Colonic mucosa (tissue), 4 donors: ENCODE results near the gene AP2A1. TPM values are rescaled to one million over a fixed set of nuclear protein-coding genes. Genes with fewer than 3 reads are reported as not detected.

Source experiments
- DNase-seq: peaks from one replicate; pipeline ENCODE4 v3.0.0-alpha.2; 2020
- H3K27ac ChIP-seq: fragments of 200-600 bp; one replicate; pipeline ENCODE4 v1.8.0; 2021
- H3K27me3 ChIP-seq: fragments of 200-600 bp; one replicate; pipeline ENCODE4 v1.8.0; 2021
- H3K36me3 ChIP-seq: fragments of 200-600 bp; one replicate; pipeline ENCODE4 v1.8.0; 2021
- H3K4me1 ChIP-seq: fragments of 200-600 bp; one replicate; pipeline ENCODE4 v1.8.0; 2021; ENCODE audit warnings: mild to moderate bottlenecking
- H3K4me3 ChIP-seq: fragments of 200-600 bp; one replicate; pipeline ENCODE4 v1.8.0; 2021
- H3K9ac ChIP-seq, 2 donors: one replicate each; pipeline ENCODE4 v1.7.0; 2013; ENCODE audit warnings: control low read depth in 2 of 2, low read depth in 2 of 2, low read length in 2 of 2
- H3K9me3 ChIP-seq: fragments of 200-600 bp; one replicate; pipeline ENCODE4 v1.8.0; 2021
- CTCF ChIP-seq: fragments of 200-600 bp; IDR thresholded peaks from one replicate; pipeline ENCODE4 v1.8.0; 2022; ENCODE audit warnings: antibody characterized with exemption, mild to moderate bottlenecking
- intact Hi-C: fragments of 100-400 bp; cut with DNase I; formaldehyde crosslinking; loops from one replicate; pipeline ENCODE4 v1.14.1; 2022
- total RNA-seq, 2 donors: library from RNA; stranded (reverse); fragmentation: NEBNext Ultra II Directional in 1 of 2; extraction: Animal tissue kit (Norgen Biotek cat#: 25700) in 1 of 2; gene quantifications; one replicate each; pipeline ENCODE4 v1.2.1, GENCODE V29; 2021
- donor health status: healthy.
- donor health status: DM: no; HTN: no; CAD: no.
- donor health status: DM: no; HTN: no; CAD: no.

AP2A1 gene
- total RNA-seq, 2 donors from 2014 or later, result 80.0 to 92.1 TPM

GRCh38 chr19:49758292-49758691, 8.5 kb upstream of the AP2A1 start:
- intact Hi-C loops, result no loop called here
- no peak overlapping the region for H3K4me3 ChIP-seq
- no peak overlapping the region for H3K27ac ChIP-seq
- H3K27me3 ChIP-seq, result no peaks in the 10 kb centered on the region
- no peaks in the 10 kb centered on the region for H3K4me1 ChIP-seq
- H3K9me3 ChIP-seq, result no peaks in the 10 kb centered on the region
- H3K9ac ChIP-seq, result no peak overlapping the region
- H3K36me3 ChIP-seq, result no peaks in the 10 kb centered on the region
- no peak for DNase-seq
- no peak for TF ChIP-seq CTCF

GRCh38 chr19:49761249-49761624, 5.6 kb upstream of the AP2A1 start:
- no peaks in the 10 kb centered on the region for H3K9me3 ChIP-seq
- no peak overlapping the region for H3K4me3 ChIP-seq
- no peak overlapping the region for H3K27ac ChIP-seq
- no peaks in the 10 kb centered on the region for H3K36me3 ChIP-seq
- H3K4me1 ChIP-seq, result peaks cover 5% of the 10 kb centered on the region
- no peaks in the 10 kb centered on the region for H3K27me3 ChIP-seq
- no peak overlapping the region for H3K9ac ChIP-seq
- intact Hi-C loops, result no loop called here
- TF ChIP-seq CTCF, result no peak
- DNase-seq, result no peak

- Histone ChIP-seq H3K4me1 (peaks cover 5% of the 10 kb centered on the region), H3K4me3 (no peak overlapping the region), H3K36me3 (no peaks in the 10 kb centered on the region), H3K9ac (no peak overlapping the region), H3K27me3 (no peaks in the 10 kb centered on the region), H3K9me3 (no peaks in the 10 kb centered on the region), H3K27ac (no peak overlapping the region)
- DNase-seq, result no peak
- TF ChIP-seq CTCF, result no peak
- intact Hi-C loops, result no loop called here
Observed at GRCh38 chr19:49761625-49762311, 5.0 kb upstream of the AP2A1 start.

GRCh38 chr19:49763230-49763629, 3.6 kb upstream of the AP2A1 start, which contains the start of gene TSKS:
TSKS (minus strand) TSS chr19:49763306; CDS start chr19:49763247, 59 bp downstream.
- no peak for DNase-seq
- H3K4me3 ChIP-seq, result no peak within 1 kb of the TSS
- no peaks in the 10 kb centered on the region for H3K9me3 ChIP-seq
- intact Hi-C loops, result no loop called here
- no peak within 1 kb of the TSS for H3K27ac ChIP-seq
- H3K9ac ChIP-seq, result no peak within 1 kb of the TSS
- H3K4me1 ChIP-seq, result peaks cover 13% of the 10 kb centered on the region
- no peak for TF ChIP-seq CTCF
- H3K36me3 ChIP-seq, result no peaks in the 10 kb centered on the region
- H3K27me3 ChIP-seq, result no peaks in the 10 kb centered on the region

- no peaks in the 10 kb centered on the region for H3K36me3 ChIP-seq
- intact Hi-C loops, result no loop called here
- H3K27ac ChIP-seq, result no peak overlapping the region
- H3K9me3 ChIP-seq, result no peaks in the 10 kb centered on the region
- TF ChIP-seq CTCF, result no peak
- no peaks in the 10 kb centered on the region for H3K27me3 ChIP-seq
- H3K4me1 ChIP-seq, result peaks cover 13% of the 10 kb centered on the region
- H3K9ac ChIP-seq, result no peak overlapping the region
- DNase-seq, result no peak
- H3K4me3 ChIP-seq, result no peak overlapping the region
Observed at GRCh38 chr19:49764341-49764740, 2.5 kb upstream of the AP2A1 start.
